Right lung (tissue), 5 donors: ENCODE data around the gene PTPRN2. TPM values are rescaled to one million over a fixed set of nuclear protein-coding genes. Genes with fewer than 3 reads are reported as not detected.
A peak's percentile ranks its signal among the peaks of the same experiment; 100 is the strongest.

Experiments used
- DNase-seq, 2 donors: peaks; one replicate each; pipeline ENCODE4 v3.0.0-alpha.2; 2013
- polyA plus RNA-seq, 5 donors: library from polyadenylated mRNA; unstranded; fragments of 120-200 nt; gene quantifications; one replicate each; pipeline versions ENCODE4 v1.2.1 to v1.2.3, GENCODE V29; 2013; ENCODE audit warnings: inconsistent platforms in 1 of 5, low replicate concordance in 1 of 5; ENCODE audit not compliant: insufficient read length in 5 of 5, insufficient read depth in 1 of 5

Gene PTPRN2
- polyA plus RNA-seq, 5 donors: 6.2 to 8.1 (median 7.0) TPM

DNA sequence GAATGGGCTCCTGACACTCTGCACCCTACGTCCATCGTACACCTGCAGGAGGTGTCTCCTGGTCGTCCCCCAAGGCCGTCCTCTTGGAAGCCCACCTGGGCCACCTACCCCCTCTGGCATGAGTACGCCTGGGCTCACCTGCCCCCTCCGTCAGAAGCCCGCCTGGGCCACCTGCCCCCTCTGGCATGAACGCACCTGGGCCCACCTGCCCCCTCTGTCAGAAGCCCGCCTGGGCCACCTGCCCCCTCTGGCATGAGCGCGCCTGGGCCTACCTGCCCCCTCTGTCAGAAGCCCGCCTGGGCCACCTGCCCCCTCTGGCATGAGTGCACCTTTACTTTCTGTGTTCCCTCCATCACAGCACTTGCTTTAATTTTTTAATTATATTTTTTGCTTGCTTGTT is 401.2 kb downstream of the PTPRN2 start:
- DNase-seq: no peak

DNA sequence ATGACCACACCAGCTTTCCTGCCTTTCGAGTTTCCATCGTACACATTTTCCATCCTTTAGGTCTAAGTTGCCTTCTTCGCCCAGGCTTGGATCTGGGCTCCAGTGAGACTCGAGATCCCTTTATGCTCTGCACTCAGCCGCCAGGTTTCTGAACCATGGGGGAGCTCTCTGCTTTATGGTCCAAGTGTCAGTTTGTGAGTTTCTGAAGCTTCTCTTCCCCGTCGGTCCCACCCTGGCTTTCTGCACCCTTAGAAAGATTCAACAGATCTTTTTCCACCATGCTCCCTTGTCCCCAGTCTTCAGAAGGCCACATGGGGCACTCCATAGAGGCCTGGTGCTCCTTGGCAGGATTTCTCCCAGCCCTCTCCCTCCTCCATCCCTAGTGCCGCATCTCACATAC is 402.0 kb downstream of the PTPRN2 start:
- no peak for DNase-seq

DNA sequence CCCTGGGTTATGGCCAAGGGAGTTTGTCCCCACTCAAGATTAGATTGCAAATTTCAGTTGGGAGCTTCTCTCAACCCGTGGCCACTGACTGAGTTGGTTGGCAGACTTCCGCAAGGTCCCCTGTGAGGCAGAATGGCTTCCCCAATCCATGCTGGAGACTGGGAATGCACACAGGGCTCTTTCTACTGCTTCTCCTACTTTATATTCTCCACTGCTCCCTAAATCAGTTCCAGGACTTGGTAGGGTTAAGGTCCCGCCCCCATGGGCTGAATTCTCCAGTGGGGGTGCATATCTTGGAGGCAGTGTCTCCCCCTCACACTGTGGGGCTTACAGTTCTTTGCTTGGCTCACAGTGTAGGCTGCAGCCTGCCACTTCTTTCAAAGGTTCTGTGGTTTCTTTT is 404.2 kb downstream of the PTPRN2 start:
- DNase-seq: no peak

DNA sequence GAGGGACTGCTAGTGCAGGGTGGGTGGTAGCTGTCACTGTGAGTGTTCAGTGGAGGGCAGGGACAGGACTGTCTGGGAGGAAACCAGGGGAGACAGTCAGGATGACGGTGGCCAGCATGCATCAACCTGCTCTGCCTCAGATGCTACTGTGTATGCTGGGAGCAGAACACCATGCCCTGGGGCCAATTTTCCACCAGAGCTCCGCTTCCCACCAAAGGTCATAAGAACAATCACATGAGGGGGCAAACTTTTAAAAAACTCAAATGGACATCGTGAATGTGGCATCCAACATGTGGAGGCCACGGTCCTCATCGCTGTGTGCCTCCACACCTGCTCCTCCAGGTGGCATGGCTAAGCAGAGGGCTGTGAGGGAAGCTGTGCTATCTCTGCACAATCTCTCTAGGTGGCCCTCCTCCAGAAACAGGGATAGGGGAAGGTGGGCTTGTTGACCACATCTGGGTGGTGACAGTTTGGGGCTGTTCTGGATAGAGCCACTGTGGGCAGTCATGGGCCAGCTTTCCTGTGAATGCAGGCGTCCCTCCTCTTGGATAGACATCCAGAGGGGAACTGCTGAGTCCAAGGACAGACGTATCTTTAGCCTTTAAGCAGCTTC is 411.0 kb downstream of the PTPRN2 start:
- no peak for DNase-seq

DNA sequence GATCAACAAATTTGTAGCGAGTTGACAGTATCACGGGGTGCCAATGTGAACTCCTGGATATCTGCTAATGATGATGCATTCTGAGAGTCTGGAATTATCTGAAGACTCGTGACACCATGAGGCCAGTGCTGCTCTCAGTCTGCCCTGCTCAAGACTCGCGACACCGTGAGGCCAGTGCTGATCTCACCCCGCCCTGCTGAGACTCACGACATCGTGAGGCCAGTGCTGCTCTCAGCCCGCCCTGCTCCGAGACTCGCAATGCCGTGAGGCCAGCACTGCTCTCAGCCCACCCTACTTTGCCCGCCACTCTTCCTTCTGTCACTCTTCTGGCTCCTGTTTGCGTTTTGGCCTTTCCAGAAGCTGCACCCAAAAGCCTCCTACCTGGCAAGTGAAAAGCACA is 411.8 kb downstream of the PTPRN2 start:
- DNase-seq: no peak

DNA sequence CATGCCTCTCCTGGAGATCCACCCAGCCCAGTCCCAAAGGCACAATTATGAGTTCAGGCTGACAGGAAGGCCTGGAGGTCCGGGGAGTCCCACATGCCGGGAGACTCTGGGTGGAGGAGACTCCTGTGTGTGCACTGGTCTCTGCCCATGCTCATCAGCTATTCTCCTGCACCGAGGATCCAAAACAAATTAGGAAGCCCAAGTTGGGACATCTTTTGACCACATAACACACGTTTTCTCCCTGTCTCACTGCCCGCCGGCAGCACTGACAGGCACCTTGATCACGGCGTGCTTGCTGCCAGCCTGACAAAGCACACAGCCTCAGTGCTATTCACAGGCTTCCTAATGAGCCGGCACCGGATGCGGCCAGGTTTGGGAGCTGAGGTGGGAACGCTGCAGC is 412.7 kb downstream of the PTPRN2 start:
- DNase-seq: no peak

DNA sequence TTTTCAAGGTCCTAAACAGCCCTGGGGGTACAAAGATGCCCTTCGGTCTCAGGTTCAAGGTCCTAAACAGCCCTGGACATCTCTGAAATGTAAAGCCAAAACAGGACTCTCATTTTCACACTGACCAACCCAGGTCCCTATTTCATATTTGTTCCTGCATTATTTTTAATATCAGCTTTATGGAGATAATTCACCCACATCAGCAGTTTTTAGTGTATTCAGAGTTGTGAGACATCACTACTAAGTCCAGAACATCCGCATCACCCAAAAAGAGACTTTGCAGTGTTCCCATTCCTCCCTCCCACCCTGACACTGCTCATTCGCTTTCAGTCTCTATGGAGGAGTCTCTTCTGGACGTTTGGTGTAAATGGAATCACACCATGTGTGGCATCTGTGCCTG is 420.2 kb downstream of the PTPRN2 start:
- no peak for DNase-seq

DNA sequence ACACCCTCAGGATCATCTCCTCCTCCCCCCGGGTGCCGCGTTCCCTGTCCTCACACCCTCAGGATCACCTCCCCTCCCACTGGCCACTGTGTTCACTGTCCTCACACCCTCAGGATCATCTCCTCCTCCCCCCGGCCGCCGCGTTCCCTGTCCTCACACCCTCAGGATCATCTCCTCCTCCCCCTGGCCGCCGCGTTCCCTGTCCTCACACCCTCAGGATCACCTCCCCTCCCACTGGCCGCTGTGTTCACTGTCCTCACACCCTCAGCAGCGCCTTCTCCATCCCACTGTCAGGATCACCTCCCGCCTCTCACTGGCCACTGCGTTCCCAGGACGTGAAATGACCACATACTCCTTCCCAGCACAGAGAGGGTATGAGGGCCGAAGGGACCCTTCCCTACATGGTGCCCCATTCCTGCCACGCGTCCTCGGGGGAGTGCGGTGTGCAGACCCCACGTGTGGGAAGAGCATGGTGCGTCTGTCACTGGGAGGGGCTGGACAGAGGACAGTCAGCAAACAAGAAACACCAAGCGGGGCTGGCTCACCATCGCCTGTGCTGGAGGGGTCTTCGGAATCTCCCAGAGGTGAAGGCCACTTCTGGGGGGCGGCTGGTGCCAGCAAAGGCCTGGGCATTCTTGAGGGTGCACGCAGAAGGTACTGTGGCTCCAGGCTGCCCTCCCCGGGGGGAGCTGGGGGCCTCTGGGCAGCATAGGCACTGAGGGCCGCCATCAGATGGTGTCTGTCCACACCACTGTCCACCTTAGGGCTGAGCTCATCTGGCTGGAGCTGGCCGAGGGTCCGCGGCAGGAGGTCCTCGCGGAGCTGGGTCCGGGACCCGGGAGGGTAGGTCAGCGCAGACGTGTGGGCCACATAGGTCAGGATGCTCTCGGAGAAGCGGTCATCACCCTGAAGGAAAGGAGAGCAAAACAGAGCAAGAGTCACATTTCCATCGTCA is 421.0 kb downstream of the PTPRN2 start:
- DNase-seq: no peak

DNA sequence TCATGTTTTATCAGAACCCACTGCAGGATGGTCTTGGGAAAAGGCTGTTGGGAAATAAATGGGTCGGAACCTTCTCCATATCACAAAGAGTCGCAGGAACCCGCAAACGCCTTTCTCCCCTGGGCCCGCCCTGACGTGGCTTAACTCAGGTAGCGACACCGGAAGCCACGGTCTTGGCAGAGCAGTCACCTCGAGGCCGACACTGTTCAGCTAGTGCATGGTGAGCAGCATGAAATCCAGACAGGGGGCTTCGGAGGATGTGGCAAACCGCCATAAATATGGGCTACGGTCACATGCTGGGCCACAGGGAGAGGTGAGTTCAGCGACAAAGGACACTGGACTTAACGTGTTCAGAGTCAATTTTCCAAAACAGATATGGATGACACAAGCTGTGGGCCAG is 421.9 kb downstream of the PTPRN2 start:
- DNase-seq: no peak

DNA sequence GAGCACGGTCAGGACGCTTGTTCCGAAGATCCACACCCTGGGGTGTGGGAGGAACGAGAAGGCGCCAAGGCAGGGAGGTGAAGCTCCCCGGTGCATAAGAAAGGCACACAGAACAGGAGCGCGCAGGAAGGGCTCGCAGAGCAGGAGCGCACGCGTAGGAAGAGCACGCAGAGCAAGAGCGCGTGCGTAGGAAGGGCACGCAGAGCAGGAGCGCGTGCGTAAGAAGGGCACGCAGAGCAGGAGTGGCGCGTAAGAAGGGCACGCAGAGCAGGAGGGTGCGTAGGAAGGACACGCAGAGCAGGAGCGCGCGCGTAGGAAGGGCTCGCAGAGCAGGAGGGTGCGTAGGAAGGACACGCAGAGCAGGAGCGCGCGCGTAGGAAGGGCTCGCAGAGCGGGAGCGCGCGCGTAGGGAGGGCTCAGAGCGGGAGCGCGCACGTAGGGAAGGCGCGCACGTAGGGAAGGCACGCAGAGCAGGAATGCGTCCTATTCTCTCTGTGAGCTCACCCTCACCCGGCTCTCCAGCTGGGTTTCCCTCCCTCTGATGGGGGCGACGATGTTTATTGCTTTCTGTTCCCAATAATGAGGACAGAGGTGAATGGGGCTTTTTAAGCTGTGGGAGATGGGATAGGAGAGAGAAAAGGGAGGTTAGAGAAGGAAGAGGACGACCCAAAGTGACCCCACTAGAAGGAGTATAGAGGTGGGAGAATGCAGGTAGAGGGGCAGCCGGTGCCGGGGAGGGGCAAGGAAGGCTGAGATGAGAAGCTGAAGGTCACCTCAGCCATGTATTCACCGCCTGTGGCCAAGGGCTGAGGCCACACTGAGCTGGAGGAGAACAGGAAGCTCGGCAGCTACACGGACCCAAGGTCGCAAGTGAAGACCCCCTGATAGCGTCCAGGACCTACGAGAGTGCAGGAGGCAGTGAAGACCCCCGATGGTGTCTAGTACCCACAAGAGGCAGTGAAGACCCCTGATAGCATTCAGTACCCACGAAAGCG is 423.2 kb downstream of the PTPRN2 start:
- DNase-seq: no peak

DNA sequence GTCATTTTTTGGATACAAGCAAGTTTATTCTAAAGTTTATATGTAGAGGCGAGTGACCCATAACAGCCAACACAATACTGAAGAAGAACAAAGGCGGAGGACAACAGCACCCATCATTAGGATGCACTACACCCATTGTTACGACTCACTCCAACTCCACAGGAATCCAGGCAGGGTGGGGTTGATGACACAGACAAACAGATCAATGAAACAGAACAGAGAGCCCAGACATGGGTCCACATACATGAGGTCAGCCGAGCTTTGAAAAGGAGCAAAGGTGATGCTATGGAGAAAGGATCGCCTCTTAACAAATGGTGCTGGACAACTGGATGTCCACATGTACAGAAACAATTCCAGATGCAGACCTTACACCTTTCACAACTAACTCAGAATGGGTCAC is 426.4 kb downstream of the PTPRN2 start:
- no peak for DNase-seq

DNA sequence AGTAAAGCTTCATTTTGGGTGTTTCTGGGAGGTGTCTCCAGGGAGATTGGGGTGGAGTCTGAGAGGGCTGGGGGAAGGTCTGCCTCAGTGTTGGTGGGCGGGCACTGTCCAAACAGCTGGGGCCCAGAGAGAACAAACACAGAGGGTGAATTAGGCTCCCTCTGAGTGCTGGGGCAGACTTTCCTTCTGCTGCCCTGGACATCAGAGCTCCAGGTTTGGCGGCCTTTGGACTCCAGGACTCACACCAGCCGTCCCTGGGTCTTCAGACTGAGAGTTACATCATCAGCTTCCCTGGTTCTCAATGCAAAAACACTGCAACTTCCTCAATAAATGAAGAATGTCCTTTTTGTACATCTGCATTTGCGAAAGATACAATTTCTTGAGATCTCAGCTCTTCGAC is 427.4 kb downstream of the PTPRN2 start:
- no peak for DNase-seq

DNA sequence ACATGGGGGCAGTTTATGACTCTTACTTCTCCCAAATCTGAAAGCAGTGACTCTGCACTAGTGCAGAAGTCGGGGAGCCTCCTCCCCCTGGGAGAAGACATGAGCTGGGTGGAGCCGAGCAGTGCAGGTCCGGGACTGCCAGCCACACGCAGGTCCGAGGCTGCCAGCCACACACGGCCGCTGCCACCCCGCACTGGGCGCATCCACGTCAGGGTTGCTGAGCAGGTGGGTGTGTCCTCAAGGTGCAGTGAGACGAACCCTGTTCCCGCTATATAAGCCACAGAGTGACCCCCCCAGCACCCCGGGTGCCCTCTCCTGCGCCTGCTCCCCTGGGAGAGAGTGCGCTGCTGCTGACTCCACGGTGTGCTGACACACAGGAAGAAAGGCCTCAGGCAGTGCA is 430.2 kb downstream of the PTPRN2 start:
- DNase-seq: no peak

DNA sequence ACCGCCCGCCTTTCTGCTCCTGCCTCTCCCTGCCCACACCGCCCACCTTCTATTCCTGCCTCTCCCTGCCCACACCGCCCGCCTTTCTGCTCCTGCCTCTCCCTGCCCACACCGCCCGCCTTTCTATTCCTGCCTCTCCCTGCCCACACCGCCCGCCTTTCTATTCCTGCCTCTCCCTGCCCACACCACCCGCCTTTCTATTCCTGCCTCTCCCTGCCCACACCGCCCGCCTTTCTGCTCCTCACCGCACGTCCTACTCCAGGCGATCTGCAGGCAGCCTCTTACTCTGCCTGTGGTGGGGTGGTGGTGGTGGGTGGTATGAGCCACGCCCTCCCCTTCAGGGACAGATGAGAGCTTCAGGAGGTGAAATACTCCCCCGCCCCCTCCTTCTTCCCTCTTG is 436.4 kb downstream of the PTPRN2 start:
- DNase-seq: peak in 1 of 2 donors; percentile 0

DNA sequence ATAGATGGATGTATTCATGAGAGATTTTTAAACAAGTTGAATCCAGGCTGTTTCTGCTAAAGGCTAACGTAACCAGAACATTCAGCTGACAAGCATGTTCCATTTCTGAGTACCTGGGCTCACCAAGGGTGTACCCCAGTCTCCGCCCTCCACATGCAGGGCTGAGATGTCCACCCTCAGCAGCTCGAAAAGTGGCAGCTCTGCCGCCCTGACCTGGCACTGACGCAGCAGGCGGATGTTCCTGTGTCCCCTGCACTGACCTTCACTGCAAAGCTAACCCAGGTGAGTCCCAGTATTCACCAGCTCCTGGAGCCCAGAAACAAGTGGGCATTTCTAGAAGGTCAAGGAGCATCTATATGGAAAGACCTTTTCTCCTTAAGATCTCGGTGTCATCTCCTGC is 437.4 kb downstream of the PTPRN2 start:
- no peak for DNase-seq

DNA sequence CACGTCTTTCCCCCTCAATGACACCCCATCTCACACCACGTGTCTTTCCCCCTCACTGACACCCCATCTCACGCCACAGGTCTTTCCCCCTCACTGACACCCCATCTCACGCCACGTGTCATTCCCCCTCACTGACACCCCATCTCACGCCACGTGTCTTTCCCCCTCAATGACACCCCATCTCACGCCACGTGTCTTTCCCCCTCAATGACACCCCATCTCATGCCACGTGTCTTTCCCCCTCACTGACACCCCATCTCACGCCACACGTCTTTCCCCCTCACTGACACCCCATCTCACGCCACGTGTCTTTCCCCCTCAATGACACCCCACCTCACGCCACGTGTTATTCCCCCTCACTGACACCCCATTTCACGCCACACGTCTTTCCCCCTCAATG is 440.2 kb downstream of the PTPRN2 start:
- peak in 1 of 2 donors; percentile 0 for DNase-seq

DNA sequence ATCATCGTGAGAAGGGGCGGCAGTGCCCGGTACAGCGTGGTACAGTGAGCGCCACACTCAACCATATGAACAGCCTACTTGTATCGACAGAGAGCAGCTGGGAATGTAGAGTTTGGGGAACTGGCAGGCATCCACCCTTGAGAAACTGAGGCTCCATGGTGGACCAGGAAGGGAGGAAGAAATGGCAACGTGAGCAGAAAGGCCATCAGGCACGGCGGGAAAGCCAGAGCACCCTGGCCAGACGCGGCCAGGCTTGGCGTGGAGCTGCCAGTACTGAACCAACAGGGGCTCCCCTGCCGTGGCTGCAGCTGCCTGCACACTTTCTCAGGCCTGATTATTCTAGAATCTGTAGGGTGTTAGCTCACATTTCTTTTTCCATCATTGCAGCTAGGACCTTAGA is 442.3 kb downstream of the PTPRN2 start:
- no peak for DNase-seq

DNA sequence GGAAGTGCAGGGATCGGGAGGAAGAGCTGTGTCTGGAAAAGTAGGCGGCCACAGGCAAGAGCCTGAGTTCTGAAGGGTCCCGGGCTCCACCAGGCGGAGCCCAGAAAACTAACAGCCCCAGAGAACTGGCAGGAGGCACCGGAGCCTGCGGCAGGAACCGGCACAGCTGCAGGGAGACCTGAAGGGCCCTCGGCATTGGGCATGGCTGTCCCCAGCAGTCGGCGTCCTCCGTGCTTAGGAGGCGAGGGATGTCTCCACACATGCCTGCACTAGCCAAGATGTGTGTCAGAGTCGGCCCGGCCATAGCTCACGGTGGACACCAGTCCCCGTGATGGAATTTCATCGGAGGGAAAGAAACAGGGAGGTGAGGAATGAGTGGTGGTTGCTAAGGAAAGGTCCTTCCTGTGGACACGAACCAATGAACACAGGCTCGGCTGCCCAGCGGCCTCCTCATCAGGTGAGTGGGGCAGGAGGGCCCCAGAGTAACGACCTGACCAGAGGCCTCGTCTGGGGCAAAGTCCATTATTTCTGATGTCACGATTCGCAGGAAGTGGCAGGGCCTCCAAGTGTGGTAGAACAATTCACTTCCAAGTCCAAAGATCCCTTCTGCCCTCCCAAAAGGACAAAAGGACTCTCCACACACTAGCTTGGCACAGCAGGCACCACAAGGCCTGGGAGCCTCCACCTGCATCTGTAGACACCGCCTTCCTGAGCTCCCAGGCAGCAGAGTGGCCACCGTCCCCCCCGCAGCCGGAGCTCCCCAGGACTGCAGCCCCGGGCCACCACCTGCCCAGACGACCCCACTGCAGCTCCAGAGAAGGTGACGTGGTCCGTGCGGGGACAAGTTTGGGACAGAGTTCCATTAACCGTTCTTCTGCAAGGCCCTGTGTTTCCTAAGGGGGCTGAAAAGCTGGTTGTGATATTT is 444.2 kb downstream of the PTPRN2 start:
- DNase-seq: no peak

DNA sequence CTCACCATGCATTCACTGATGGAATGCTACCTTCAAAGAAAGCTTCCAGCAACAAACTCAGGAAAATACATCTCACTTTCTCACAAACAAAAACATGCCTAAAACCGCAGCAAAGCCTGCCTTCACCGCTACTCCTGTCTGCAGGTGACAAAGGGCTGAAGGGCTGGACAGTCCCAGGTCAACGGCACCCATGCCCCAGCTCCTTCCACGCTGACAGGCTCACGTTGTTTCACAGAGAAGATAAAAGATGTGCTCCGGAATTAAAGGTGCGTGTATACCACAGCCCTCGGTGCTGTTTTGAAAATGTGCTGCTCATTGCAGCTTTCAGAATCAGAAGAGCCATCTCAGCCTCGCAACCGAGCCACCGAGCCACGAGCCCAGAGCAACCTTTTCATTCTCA is 445.0 kb downstream of the PTPRN2 start:
- DNase-seq: no peak

DNA sequence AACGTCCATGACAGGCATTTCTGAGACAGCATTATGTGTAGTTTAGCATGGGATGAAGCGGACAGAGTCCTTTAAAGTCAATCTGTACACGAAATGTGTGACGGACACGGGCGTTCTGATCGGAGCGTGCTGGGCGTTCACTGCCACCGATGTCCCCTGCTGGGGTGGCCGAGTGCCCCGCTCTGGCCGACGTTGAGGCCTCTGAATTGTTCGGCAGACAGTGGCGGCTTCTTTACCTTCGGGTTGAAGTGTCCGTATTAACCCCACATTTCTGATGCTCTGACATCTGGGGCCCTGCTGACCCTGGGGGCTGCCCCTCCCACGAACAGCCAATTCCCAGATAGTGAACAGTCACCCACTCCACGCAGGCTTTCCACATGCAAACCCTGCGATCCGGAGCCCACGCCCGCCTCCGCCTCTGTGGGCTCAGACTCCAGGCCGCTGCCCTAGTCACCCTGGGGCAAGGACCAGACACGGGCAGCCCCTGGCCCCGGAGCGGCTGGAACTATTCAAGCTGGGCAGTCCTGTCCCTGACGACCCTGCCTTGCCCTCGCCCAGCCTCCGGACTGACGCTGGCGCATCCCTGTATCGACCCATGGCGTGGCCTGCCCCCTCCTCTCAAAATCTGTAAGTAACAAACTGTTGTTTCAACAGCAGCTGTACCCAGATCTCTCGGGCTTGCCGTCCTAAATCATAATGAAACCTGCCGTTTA is 445.7 kb downstream of the PTPRN2 start:
- no peak for DNase-seq
